Adrenal gland (tissue), 12 donors: Measurements from ENCODE around the gene FIGLA. TPM values are rescaled to one million over a fixed set of nuclear protein-coding genes. Genes with fewer than 3 reads are reported as not detected.

Source experiments
- DNase-seq, 7 donors: peaks; one replicate each; pipeline ENCODE4 v3.0.0-alpha.2; 2019 to 2020
- H3K27ac ChIP-seq, 5 donors: fragments of 200-600 bp; sonication (generic) in 4 of 5; 1 replicate in 3 of 5; 2 replicates in 2 of 5; pipeline versions ENCODE4 v1.5.1 to v1.8.0; 2016 to 2020; ENCODE audit warnings: mild to moderate bottlenecking in 1 of 5
- H3K27me3 ChIP-seq: fragments of 200-600 bp; 2 replicates; pipeline ENCODE4 v1.8.0; 2021
- H3K36me3 ChIP-seq, 2 donors: fragments of 200-600 bp; replicated peaks in 1 of 2; 1 replicate in 1 of 2; 2 replicates in 1 of 2; pipeline versions ENCODE4 v1.5.1 to v1.8.0; 2018 to 2022
- H3K4me1 ChIP-seq, 2 donors: fragments of 200-600 bp; replicated peaks in 1 of 2; 1 replicate in 1 of 2; 2 replicates in 1 of 2; pipeline versions ENCODE4 v1.5.1 to v1.8.0; 2018 to 2021
- H3K4me3 ChIP-seq, 4 donors: fragments of 200-600 bp; sonication (generic) in 3 of 4; one replicate each; pipeline ENCODE4 v1.5.1; 2016 to 2018
- H3K9me3 ChIP-seq, 3 donors: fragments of 200-600 bp; sonication (generic) in 1 of 3; replicated peaks in 1 of 3; 1 replicate in 2 of 3; 2 replicates in 1 of 3; pipeline versions ENCODE4 v1.5.1 to v1.8.0; 2016 to 2021
- CTCF ChIP-seq, 6 experiments: fragments of 450-650 bp in 4 of 6; fragments of 200-600 bp in 2 of 6; sonication (generic) in 1 of 6; IDR thresholded peaks; 1 replicate in 5 of 6; 2 replicates in 1 of 6; pipeline versions ENCODE4 v1.5.1 to v1.8.0; 2016 to 2021; ENCODE audit warnings: antibody characterized with exemption in 6 of 6, mild to moderate bottlenecking in 2 of 6, moderate library complexity in 1 of 6
- POLR2A ChIP-seq, 2 donors: fragments of 450-650 bp; IDR thresholded peaks; one replicate each; pipeline ENCODE4 v1.6.1; 2017; ENCODE audit warnings: antibody characterized with exemption in 2 of 2, mild to moderate bottlenecking in 2 of 2, moderate library complexity in 1 of 2
- WGBS, 4 donors: extraction: QIAGEN DNeasy Blood & Tissue Kit in 2 of 4; methylation state at CpG; one replicate each; pipeline versions ENCODE4 v1.1.5 to v1.1.7; 2013 to 2017; 5-methylcytosine and 5-hydroxymethylcytosine counted together
- intact Hi-C, 2 donors: fragments of 100-400 bp; cut with DNase I; formaldehyde crosslinking; loops; one replicate each; pipeline versions ENCODE4 v1.14.1 to v1.15.0; 2022 to 2023
- polyA plus RNA-seq, 3 donors: library from polyadenylated mRNA; stranded (reverse); fragments of 200-250 nt in 2 of 3; fragments of 350-450 nt in 1 of 3; fragmentation: Illumina TruSeq in 1 of 3; extraction: RNeasy Lipid Tissue Mini Kit (QIAGEN cat#74804) in 1 of 3; gene quantifications; one replicate each; pipeline ENCODE4 v1.2.3, GENCODE V29; 2013 to 2014
- total RNA-seq, 9 donors: library from RNA; depleted of rRNA in 4 of 9; stranded (reverse); fragments of >200 nt in 4 of 9; fragments of 120-200 nt in 1 of 9; fragmentation: NEBNext Ultra II Directional in 1 of 9; extraction: Animal tissue kit (Norgen Biotek cat#: 25700) in 1 of 9; gene quantifications; one replicate each; pipeline versions ENCODE4 v1.1.0 to v1.2.4, GENCODE V29; 2013 to 2023
- donor health status: healthy with polysubstance abuse.
- donor health status: Bipolar disorder and iron deficiency.
- donor health status: DM: yes; HTN: yes; CAD: no.
- donor health status: DM: no; HTN: no; CAD: no.
- donor health status: DM: no; HTN: no; CAD: no.
- donor health status: DM: yes; HTN: yes; CAD: no.

Gene FIGLA
- total and polyA plus RNA-seq, 12 donors, result not detected

GRCh38 chr2:70795164-70795995 is 4.9 kb upstream of the FIGLA start:
- TF ChIP-seq CTCF (IDR thresholded peaks at IDR 0.05), result no peak
- no peak for TF ChIP-seq POLR2A (IDR thresholded peaks at IDR 0.05)
- DNase-seq, result no peak
- Histone ChIP-seq H3K27ac (no peak overlapping the region), H3K9me3 (peaks cover 0 to 4% (median 0%) of the 10 kb centered on the region in 3 donors), H3K27me3 (peaks cover 11% of the 10 kb centered on the region), H3K4me1 (peaks cover 0 to 2% of the 10 kb centered on the region in 2 donors), H3K4me3 (no peak overlapping the region), H3K36me3 (no peaks in the 10 kb centered on the region)
- WGBS, 4 donors, result 67 to 80% (median 72%) methylated on average over 4 of the region's 4 CpGs
- intact Hi-C loops, result no loop called here

GRCh38 chr2:70793450-70793849 is 3.0 kb upstream of the FIGLA start:
- intact Hi-C loops, result no loop called here
- DNase-seq, result peak in 1 of 7 donors; percentile 9

GRCh38 chr2:70789304-70790135 is 923 bp downstream of the FIGLA start:
- intact Hi-C loops, result loop anchor here (5.0 to 10.0 kb wide), 3 partner anchors 135 to 158 kb away; partner anchors contain the start of gene ATP6V1B1 (in 1 of the 2)

More at GRCh38 chr2:70793450-70793849, 3.0 kb upstream of the FIGLA start:
- Histone ChIP-seq H3K4me1 (peaks cover 5% of the 10 kb centered on the region in 2 donors), H3K27me3 (peaks cover 23% of the 10 kb centered on the region), H3K36me3 (no peaks in the 10 kb centered on the region), H3K27ac (no peak overlapping the region), H3K9me3 (no peaks in the 10 kb centered on the region), H3K4me3 (no peak overlapping the region)
- 67 to 81% (median 73%) methylated on average over 2 of the region's 2 CpGs for WGBS, 4 donors
- TF ChIP-seq CTCF (IDR thresholded peaks at IDR 0.05) (no peak), POLR2A (IDR thresholded peaks at IDR 0.05) (no peak)

More at GRCh38 chr2:70789304-70790135, 923 bp downstream of the FIGLA start:
- DNase-seq, result peak; percentile 41 to 76 (median 62)
- peak; percentile 33 to 59 (median 52) for TF ChIP-seq CTCF (IDR thresholded peaks at IDR 0.05)
- no peak for TF ChIP-seq POLR2A (IDR thresholded peaks at IDR 0.05)
- Histone ChIP-seq H3K27ac (no peak overlapping the region), H3K4me1 (peaks cover 5% of the 10 kb centered on the region in 2 donors), H3K9me3 (no peaks in the 10 kb centered on the region), H3K27me3 (peaks cover 34% of the 10 kb centered on the region), H3K4me3 (peak overlapping the region in 1 of 4 donors; percentile 11), H3K36me3 (no peaks in the 10 kb centered on the region)
- 5 to 8% (median 6%) methylated on average over 30 to 33 of the region's 33 CpGs for WGBS, 4 donors
